Renal cortex interstitium (tissue), 15 donors: ENCODE data around the gene CD52. TPM values are rescaled to one million over a fixed set of nuclear protein-coding genes. Genes with fewer than 3 reads are reported as not detected.

Experiments
- DNase-seq, 11 donors: peaks; one replicate each; pipeline ENCODE4 v3.0.0-alpha.2; 2013; ENCODE audit warnings: low read depth in 9 of 11, low spot score in 4 of 11; ENCODE audit errors: extremely low read depth in 1 of 11
- long read RNA-seq, 16 experiments: transcript quantifications; one replicate each; lab custom pipeline, GENCODE V29; 2026
- polyA plus RNA-seq, 3 donors: library from polyadenylated mRNA; unstranded; fragments of 120-200 nt; gene quantifications; one replicate each; pipeline ENCODE4 v1.2.1, GENCODE V29; 2013; ENCODE audit not compliant: insufficient read length in 3 of 3

The CD52 gene
- polyA plus RNA-seq: 1 to 10 TPM; 3.7 to 6.7 (median 5.0) TPM
- long read RNA-seq, donor 1, partial matches to known transcripts: 0 of 1 reads
- long read RNA-seq, donor 1, other reads (novel, unspliced or antisense): 0 of 1 reads
- long read RNA-seq, donor 2, transcript CD52-201 (2 exons, 468 nt): major isoform, 5 of 5 reads
- long read RNA-seq, donor 2, partial matches to known transcripts: 0 of 5 reads
- long read RNA-seq, donor 2, other reads (novel, unspliced or antisense): 0 of 5 reads
- long read RNA-seq, donor 3, partial matches to known transcripts: 0 of 4 reads
- long read RNA-seq, donor 3, other reads (novel, unspliced or antisense): 0 of 4 reads
- long read RNA-seq, donor 4, partial matches to known transcripts: 0 of 3 reads
- long read RNA-seq, donor 4, other reads (novel, unspliced or antisense): 0 of 3 reads
- long read RNA-seq, donor 5: 0 reads
- long read RNA-seq, donor 6: 0 reads
- long read RNA-seq, donor 7, partial matches to known transcripts: 0 of 4 reads
- long read RNA-seq, donor 7, other reads (novel, unspliced or antisense): 0 of 4 reads
- long read RNA-seq, donor 8, transcript CD52-201 (2 exons, 468 nt): major isoform, 8 of 8 reads
- long read RNA-seq, donor 8, partial matches to known transcripts: 0 of 8 reads
- long read RNA-seq, donor 8, other reads (novel, unspliced or antisense): 0 of 8 reads
- long read RNA-seq, donor 9, partial matches to known transcripts: 0 of 4 reads
- long read RNA-seq, donor 9, other reads (novel, unspliced or antisense): 0 of 4 reads
- long read RNA-seq, donor 10, transcript CD52-201 (2 exons, 468 nt): major isoform, 9 of 9 reads
- long read RNA-seq, donor 10, partial matches to known transcripts: 0 of 9 reads
- long read RNA-seq, donor 10, other reads (novel, unspliced or antisense): 0 of 9 reads
- long read RNA-seq, donor 11, partial matches to known transcripts: 0 of 2 reads
- long read RNA-seq, donor 11, other reads (novel, unspliced or antisense): 0 of 2 reads
- long read RNA-seq, donor 12, partial matches to known transcripts: 0 of 3 reads
- long read RNA-seq, donor 12, other reads (novel, unspliced or antisense): 0 of 3 reads
- long read RNA-seq, donor 13, transcript CD52-201 (2 exons, 468 nt): major isoform, 6 of 6 reads
- long read RNA-seq, donor 13, partial matches to known transcripts: 0 of 6 reads
- long read RNA-seq, donor 13, other reads (novel, unspliced or antisense): 0 of 6 reads
- long read RNA-seq, donor 14, partial matches to known transcripts: 0 of 1 reads
- long read RNA-seq, donor 14, other reads (novel, unspliced or antisense): 0 of 1 reads
- long read RNA-seq, donor 15, partial matches to known transcripts: 0 of 2 reads
- long read RNA-seq, donor 15, other reads (novel, unspliced or antisense): 0 of 2 reads
- long read RNA-seq, donor 16, transcript CD52-201 (2 exons, 468 nt): major isoform, 9 of 9 reads
- long read RNA-seq, donor 16, partial matches to known transcripts: 0 of 9 reads
- long read RNA-seq, donor 16, other reads (novel, unspliced or antisense): 0 of 9 reads

- no peak for DNase-seq
Measured at GRCh38 chr1:26317612-26318337, at the start of gene CD52. TSS of gene CD52 (plus strand) at chr1:26317958. CDS start at chr1:26318018, 60 bp downstream.

- DNase-seq: no peak
Measured at GRCh38 chr1:26268290-26269197, 49.2 kb upstream of the CD52 start.

DNA sequence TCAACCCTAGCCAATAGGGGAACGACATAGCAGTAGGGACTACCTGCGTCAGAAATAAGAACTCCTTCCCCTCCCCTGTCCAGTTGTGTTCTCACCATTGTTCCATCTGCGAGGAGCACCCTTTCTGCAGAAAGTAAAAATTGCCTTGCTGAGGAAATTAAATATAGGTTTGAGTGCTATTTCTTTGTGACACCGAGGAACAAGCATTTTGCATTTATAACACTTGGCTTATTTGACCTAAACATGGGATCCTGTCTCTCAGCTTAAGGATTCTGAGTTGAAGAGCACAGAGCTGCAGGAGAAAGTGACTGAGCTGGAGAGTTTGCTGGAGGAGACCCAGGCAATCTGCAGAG, 48.6 kb upstream of the CD52 start:
- DNase-seq: no peak

- DNase-seq: no peak
Measured at GRCh38 chr1:26274801-26275425, 42.8 kb upstream of the CD52 start.

DNA sequence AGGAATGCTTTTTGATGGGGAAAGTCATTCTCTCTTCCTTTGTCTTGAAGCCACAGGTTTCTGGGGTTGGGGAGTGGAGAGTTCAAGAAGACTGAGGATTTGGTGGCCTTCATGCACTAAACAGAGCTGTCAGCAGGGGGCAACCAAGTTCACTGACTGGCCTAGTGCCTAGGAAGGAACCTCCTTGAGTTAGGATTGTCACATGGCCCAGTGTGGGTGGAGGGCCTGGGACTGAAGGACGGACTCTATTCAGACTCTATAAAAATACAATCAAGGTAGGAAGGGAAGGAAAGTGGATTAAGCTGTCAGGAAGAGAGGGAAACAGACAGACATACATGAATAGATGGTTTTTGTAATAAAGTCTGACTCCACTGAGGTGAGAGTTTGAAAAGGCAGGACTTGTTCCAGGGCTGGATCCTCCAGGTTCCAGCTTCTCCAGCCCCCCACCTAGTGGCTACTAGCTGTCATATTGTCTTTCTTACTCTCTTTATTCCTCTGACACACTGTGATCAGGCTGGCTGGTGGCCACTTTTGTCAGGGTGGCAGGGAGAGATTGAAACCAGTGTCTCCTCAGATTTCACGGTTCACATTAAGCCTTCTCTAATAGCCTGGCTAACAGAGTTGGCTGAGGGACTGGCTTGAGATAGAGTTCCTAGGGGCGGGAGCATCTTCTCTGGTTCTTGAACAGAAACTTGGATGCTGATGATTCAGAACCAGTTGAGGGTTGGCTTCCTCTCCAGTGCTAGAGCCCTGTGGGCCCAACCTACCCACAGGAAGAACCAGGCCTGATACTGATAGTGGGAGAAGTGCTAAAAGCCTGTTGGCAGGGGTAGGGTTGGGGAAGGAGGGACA, 42.0 kb upstream of the CD52 start:
- peak in 10 of 11 donors; percentile 49 to 75 (median 66) for DNase-seq

DNA sequence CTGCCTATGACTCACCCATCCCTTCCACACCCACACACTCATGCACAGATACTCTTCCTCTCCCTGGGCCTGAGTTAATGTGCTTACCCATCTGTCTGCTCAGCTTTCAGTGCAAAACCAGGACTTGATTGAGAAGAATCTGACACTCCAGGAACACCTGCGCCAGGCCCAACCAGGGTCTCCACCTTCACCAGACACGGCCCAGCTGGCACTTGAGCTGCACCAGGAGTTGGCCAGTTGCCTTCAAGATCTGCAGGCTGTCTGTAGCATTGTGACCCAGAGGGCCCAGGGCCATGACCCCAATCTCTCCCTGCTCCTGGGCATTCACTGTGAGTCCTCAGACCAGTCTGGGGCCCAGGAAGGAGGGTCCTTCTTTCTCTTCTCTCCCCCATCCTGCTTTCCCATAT, 41.3 kb upstream of the CD52 start:
- no peak for DNase-seq

- no peak for DNase-seq
Measured at GRCh38 chr1:26277261-26277661, 40.5 kb upstream of the CD52 start.

DNA sequence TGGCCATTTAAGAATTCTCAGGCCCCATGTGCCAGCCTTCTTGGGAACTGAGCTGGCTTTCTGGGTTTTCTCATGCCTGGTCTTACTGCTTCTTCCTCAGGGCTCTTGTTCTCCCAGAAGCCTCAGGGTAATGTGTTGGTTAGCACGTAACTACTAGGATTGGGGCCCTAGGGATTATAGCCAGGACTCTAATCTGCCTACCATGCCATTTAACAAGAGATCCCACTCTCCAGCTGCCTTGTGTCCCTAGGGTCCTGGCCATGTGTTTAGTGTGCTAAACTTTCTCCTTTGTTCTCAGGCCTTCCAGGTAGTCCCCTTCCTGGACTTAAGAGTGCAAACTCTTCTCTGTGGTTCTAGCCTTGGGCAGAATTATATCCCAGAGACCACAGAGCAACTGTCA, 40.0 kb upstream of the CD52 start:
- no peak for DNase-seq

DNA sequence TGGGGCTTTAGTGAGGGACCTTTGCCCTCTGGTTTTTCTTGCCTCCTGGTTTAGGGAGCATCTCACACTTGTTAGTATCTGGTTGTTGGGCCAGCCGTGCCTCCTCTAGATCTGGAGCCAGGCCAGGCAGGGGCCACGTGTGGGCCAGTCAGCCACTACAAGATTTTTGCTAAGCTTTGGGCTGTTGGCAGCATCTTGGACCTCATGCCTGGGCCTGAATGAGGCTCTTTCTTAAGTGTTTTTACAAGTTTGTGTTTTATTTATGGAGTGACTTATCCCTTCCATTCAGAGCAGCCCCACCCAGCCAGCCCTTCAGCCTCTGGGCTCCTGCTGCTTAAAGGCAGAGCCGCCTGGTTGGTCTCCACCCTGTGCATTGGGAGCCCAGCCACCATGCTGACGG, 39.5 kb upstream of the CD52 start:
- DNase-seq: no peak

DNA sequence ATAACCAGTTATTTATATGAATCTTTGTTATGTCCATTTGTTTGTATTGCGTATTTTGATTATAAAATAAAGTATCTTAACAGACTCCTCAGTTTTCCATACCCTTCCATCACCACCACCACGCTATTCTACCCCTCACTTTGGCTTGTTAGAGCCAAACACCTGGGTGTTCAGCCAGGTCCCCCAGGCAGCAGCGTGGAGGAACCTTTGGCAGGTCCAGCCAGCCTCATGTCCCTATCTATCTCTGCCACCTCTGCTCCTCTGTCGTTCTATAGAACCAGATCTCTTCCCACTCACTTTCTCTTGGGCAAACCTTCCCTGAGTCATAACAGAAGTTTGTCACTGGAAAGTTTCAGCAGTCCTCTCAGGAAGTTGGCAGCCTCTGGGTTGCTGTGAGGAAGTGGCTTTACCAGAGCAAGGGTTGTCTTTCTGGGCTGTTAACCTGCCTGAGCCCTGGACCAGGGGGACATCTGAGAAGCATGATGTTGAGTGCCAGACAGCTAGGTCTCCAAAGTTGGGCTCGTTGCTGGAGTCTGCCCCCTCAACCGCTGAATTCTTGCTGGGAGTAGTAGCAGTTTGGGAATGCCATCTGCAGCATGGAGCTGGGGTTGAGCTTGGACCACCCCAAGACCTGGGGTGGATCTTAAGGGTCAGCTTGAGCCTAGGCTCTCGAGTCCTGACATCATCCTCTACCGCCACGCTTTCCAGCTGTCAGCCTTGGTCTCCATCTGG, 38.9 kb upstream of the CD52 start:
- no peak for DNase-seq

- peak in 10 of 11 donors; percentile 53 to 77 (median 71) for DNase-seq
Measured at GRCh38 chr1:26279456-26280332, 38.1 kb upstream of the CD52 start, which contains the start of gene SH3BGRL3. TSS of gene SH3BGRL3 (plus strand) at chr1:26280086. CDS start at chr1:26280156, 70 bp downstream.

DNA sequence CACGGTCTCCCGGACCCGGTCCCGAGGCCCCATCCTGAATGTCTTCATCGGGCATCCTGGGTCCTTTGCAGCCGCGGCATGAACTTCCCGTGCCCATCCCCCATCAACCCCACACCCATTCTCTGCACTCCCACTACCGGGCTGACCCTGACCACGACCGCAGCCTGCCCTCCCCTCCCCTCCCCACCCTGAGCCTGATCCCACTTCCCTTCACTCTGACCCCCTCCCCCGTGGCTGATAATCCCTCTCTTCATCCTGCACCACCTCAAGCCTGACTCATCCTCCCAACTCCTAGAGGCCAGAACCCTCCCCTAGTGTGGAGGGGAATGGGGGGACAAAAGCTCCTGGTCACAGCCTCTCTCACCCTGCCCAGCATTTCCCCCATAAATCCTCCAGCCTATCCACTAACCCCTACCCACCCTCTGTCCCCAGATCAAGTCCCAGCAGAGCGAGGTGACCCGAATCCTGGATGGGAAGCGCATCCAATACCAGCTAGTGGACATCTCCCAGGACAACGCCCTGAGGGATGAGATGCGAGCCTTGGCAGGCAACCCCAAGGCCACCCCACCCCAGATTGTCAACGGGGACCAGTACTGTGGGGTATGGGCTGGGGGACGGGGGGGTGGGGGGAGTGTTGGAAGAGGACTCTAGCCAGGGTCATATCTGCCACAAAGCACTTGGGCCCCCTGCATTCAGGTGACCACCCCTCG, 37.3 kb upstream of the CD52 start:
- no peak for DNase-seq

GRCh38 chr1:26281091-26281958, 36.4 kb upstream of the CD52 start:
- DNase-seq: no peak
